HG03025 (cell line): ENCODE data around the gene COL28A1.

ENCODE experiments used
- ATAC-seq: cut with Tn5 transposase; IDR thresholded peaks from one replicate; pipeline ENCODE4 v1.9.1; 2021; ENCODE audit warnings: mild to moderate bottlenecking, moderate library complexity; ENCODE audit not compliant: unreplicated experiment, low FRiP score

COL28A1 gene

DNA sequence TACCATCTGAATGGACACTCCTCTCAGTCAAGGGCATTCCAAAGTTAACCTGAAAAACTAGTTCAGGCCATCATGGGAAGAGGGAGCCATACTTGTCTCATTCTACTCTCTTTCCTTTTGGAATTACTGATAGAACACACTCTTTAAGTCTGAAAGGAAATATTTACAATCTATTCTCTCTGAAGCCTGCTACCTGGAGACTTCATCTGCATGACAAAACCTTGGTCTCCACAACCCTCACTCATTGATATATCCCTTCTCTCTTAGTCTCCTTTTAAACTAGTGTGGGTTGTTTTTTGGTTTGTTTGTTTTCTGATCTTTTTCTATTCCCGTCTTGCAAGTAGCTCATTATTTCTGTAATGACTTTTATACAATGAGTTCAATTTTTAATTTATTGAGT lies 183.8 kb downstream of the COL28A1 start:
- ATAC-seq, result no peak

DNA sequence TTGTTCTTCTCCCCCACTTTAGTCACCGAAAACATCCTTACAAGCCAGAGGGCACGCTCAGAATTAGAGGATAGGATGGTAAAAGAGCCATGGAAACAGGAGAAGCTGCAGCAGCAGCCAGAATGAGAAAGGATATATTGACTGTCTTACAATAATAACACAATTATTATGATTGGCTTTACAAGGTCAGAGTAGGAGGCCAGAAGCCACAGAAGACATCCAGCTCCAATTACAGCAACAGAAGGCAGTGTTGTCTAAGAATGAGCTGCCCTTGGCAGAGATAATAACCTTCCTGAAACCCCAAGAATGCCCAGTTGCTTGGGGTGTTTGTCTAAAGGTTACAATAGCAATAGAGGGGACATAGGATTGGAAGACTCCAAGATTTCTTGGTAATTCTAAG lies 184.5 kb downstream of the COL28A1 start:
- ATAC-seq, result no peak

DNA sequence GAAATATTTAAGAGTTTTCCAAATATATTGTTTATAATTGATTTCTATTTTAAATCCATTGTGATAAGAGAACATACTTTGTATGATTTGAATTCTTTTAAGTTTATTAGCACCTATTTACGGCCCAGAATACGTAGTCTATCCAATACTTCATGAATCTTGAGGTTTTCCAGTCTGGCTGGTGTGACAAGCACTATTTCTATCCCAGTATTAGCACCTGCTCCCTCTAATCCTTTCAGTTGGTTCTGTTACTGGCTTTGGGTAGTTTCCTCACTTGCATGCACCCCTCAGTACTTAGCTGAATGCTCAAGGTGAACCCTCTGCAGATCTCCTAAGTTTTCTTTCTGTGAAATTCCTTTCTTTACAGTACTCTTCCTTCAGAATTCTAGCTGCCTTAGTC lies 186.5 kb downstream of the COL28A1 start:
- ATAC-seq, result no peak

DNA sequence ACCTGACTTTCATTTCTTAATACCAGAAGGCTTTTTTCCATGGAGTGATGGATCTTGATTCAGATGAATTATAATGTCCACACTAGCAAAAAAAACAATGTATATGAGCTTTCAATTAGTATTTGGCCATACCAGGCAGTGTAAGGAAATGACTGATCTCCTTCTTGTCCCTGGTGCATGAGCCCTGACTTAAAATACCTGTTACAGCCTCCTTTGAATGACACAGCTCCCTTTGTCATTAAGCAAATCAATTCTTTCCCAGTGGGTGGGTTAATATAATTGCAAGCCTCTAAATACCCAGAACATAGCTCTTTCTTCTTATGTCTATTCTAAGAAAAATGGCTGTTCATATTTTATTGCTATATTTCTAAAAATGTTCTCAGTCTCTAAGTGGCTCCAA lies 188.6 kb downstream of the COL28A1 start:
- no peak for ATAC-seq

DNA sequence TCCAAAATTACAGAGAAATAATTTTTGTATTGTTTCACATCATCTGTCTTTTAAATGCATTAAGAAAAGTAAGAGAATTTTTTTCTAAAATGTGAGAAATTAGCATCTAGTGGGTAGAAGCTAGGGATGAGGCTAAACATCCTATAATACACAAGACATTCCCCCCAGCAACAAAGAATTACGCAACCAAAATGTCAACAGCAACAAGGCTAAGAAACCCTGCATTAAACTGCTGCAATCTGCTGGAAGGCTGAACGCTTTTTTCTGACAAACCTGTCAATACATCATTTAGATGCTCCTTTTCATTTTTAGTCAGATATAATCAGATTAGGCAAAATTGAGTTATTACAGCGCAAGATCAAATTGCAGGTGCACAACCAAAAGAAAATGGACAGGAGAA lies 191.1 kb downstream of the COL28A1 start:
- ATAC-seq, result no peak

DNA sequence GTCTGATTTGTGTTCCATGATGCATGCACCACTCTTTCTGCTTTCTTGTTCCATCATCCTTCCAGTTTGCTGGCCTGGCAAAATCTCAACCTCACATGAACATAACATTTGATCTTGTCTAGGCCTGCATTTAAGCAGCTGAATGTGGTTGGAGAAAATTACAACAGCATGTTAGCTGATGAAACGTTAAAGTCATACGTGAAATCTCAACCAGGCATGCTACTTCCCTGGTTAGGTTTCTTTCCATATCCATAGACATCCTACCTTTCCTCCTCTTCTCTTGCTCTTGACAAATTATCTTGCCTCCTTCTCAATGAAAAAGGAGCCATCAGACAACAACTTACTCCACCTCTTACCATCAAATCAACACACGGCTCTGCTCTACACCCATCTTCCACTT lies 199.8 kb downstream of the COL28A1 start:
- ATAC-seq, result no peak

DNA sequence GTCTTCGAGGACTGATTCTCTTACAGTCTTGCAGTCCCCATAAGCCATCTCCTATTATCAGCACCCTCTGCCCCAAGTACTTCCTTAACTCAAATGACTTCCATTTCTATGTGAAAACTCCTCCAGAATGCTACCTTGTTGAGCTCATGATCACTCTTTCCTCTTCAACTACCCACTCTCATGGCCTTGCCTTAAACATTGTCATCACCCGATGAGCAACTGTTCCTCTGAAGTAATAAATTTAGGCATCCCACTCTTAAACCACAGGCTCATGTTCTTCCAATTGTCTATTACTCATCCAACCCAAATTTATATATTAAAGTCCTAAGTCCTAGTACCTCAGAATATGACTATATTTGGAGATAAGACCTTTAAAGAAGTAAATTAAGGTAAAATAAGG lies 200.5 kb downstream of the COL28A1 start:
- ATAC-seq, result no peak

DNA sequence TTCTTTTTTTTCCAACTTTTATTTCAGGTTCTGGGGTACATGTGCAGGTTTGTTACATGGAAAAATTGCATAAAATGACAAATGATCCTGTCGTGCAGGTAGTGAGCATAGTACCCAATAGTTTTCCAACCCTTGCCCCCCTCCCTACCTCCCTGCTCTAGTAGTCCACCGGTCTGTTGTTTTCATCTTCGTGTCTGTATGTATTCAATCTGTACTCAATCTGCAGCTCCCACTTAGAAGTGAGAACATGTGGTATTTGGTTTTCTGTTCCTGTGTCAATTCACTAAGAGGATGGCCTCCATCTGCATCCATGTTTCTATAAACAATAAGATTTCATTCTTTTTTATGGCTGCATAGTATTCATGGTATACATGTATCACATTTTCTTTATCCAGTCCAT lies 202.1 kb downstream of the COL28A1 start:
- ATAC-seq, result no peak

DNA sequence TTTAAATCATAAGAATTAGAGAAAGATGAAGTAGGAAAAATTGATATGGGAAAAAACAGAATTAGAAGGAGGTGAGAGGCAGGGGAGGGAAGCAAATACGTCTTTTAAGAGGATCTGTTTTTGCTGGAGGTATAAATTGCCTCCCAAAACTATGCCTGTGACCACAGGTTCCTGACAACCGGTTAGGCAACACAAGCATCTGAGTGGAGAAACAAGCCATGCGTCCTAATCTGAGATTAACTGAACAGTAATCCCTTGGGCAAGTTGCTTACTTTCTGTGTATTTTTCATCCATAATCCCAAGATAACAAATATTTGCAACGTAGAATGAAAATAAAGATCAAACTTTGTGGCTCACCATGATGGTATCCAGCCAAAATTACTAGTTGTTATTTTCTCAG lies 204.2 kb downstream of the COL28A1 start:
- ATAC-seq, result no peak

DNA sequence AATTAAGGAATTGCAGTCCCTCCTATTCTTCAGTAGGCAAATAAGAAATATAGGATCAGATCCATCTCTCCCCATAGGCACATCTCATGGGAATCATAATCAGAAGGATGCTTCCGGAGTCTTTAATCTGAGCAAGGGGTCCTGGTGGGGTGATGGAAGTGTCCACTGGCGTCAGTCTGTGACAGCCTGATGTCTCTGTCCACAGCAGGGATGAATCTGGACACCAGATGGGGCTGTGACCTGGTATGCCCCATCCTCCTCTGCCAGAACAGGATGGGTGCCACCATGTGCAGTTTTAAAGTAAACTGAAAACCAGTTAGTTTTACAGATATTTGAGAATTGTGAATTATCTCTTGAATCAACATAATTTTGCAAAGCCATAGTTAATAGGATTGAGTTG lies 204.7 kb downstream of the COL28A1 start:
- no peak for ATAC-seq

DNA sequence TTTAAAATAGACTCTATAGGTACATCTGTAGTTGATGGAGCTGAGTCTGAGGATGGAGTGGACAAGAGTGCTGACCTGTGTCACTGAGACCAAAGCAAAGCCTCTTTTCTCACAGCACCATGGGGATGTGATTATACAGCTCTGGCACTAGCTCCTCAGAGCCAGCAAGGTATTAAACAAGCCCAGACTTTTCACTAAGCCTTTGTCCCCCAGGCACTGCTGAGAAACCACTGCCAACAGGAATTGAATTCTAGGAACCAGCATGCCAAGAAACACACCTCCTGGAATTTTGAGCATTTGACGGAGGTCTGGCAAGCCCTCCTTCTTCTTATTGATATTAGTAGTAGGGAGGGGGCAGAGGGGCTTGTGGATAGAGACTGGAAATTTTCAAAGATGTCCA lies 206.3 kb downstream of the COL28A1 start:
- ATAC-seq, result no peak

DNA sequence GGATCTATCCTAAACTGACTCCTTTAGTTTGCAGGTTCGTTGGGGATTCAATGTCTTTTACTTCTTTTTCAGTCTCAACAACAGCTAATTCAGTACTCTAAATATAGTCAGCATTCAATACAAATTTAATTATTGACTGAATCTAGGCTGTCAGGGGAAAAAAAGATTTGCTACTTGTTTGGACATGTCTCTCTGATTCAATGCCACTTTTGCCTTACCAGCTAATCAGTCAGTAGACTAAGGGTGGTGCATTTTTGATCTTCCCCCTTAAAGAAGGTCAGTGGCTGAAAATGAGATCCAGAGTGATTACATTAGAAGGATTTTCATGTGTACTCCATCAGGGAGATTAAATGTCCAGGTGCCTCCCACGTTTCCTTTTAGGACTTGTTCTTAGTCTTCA lies 208.2 kb downstream of the COL28A1 start:
- no peak for ATAC-seq

DNA sequence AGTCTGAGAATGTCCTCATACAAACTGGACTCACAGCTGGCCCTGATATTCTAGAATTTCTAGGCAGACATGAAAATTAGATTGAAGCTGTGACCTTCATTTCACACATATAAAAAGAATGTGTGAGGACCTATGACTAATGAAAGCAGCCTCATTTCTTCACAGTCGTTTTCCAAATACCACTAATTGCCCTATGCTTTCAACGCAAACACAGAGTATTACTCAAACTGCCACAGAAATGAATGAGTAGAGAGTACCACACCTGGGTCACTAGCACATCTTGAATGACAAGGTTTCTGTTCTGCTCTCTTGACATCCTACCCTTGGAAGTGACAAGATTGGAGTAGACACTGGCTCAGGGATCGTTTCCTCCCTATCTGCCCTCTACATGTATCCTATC lies 211.0 kb downstream of the COL28A1 start:
- no peak for ATAC-seq

DNA sequence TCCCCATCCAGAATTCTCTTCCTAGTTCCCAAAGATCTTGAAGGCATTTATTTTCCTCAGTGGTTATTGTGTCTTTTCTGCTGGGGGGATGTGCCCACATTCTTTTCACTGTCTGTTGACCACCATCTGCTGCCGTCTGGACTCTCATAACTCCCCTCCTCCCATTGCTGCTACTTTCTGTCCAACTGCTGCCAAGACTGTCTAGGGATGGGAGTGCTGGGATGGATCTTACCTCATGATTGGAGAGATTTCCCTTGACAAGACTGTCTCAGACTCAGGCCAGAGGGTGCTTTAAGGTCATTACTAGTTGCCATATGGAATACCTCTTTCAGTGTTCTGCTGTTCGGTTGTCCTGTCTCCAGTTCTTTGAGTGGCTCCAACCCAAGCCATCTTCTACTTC lies 211.8 kb downstream of the COL28A1 start:
- no peak for ATAC-seq

DNA sequence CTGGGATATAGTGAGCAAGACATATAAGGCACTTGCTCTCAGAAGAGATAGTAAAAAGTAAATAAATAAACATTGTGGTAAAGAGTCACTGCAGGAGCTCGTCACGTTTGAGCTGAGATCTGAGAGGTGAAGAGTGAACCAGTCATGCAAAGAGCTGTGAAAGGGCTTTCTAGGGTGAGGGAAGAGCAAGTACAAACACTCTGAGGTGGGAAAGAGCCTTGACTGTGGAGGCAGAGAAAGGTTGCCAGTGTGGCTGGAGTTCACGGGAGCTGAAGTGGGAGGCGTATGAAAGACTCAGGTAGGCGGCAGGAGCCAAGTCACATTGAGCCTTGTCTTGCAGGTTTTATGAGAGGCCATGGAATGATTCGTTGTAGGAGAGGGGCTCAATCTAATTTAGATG lies 212.3 kb downstream of the COL28A1 start:
- no peak for ATAC-seq

DNA sequence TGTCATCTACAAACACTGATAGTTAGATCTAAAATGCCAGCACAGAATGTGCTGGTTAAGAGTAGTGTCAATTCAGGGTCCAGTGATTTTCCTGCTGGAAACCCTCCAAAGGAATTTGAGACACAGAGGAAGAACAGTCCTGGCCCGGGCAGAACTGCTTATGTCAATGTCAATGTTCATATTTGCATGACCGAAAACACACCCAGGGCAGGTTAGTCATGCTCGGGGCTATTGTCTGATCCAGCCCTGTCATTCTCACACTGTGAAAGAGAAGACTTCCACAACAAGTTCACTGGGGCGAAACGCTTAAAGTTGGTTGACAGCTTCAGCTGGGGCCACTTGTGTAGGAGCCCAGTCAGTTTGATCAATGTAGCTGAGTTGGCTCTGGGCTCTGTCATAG lies 214.0 kb downstream of the COL28A1 start:
- peak; percentile 98 for ATAC-seq

DNA sequence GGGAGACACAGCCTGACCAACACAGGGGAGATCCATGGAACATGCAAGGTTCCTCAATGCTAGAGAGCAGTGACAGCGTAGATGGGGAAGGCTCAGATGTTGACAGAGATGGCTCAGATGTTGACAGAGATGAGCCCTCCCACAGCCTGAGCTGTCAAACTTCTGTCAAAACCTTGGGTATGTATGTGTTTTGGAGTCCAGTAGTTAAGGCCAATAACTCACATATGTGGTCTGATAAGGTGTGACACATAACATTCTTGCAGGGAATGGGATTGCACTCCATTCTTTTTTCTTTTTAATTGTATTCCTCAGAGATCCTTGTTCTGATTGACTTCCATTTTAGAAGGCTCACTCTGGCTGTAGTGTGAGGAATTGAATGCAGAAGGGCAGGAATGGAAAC lies 217.1 kb downstream of the COL28A1 start:
- no peak for ATAC-seq

DNA sequence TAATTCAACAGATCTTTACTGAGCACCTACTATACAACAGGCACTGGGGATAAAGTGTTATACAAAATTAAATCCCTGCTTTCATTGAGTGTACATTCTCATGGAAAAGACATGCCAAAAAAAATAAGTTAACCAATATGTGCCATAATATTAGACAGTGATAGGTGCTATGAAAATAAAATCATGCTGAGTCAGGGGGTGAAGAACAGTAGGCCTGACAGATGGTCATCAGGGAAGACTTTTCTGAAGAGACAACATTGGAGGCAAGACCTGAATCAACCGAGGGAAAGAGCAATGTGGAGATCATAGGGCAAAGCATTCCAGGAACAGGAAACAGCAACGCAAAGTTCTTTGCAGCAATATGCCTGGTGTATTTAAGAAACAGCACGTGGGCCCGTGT lies 217.8 kb downstream of the COL28A1 start:
- ATAC-seq, result no peak

DNA sequence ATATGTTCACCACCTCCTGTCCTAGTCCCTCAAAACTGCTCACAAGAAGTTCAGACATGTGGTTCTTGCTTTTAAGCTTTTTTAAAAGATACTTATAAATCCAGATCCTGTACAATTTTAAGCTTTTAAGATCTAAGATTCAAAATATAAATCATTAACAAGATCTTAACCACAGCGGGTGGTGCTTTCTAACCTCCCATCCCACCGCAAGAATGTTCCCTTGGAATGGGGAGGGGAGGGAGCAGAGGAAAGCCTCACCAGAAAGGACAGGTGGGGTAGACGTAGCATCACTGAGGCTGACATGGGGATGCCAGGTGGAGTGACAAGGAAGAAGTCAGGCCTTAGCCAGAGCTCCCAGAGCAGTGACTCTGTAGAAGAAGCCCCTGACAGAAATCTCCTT lies 219.8 kb downstream of the COL28A1 start:
- ATAC-seq, result no peak

DNA sequence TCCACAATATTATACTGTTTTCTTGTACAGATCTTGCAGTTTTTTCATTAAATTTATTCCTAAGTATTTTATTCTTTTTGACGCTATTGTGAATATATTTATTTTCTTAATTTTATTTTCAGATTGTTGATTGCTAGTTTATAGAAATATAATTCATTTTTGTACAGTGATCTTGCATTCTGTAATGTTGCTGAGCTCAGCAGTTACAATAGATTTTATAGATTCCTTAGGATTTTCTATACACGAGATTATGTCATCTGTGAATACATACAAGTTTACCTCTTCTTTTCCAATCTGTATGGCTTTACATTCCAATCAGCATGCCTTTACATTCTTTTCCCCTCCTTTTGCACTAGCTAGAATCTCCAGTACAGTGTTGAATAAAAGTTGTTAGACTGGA lies 223.3 kb downstream of the COL28A1 start:
- no peak for ATAC-seq

DNA sequence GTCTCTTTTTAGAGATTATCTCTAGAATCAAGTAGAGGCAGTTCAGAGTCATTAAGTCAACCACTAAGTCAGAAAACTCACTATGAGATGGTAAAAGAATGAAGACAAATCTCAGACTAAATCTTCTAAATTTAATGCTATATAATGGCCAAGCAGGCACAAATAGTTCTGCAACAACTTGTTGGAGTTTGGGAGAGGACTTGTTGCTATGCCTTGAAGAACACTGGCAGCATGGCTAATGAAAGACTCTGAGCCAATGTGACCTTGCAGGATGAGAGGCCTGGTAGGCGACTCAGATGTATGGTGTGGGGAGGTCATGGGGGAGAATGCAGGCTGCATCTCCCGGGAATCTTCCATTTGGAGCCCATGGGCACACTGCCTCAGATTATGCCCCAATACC lies 224.7 kb downstream of the COL28A1 start:
- ATAC-seq, result no peak

DNA sequence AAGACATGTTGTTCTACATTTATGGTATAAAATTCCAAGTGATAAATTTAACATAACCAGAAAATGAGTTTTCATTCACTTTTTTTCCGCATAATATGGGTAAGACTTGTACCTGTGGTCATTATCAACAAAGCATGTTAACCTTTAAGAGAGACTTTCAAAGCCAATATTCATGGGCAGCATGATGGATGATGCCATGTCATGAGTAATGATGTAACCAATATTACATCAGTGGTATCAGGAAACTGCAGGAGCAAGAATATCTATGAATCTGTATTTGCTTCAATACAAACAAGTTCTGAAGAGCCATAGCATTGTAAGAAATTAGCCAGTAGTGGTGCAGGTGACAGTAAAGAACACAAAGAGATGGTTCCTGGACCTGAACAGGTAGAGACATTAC lies 226.5 kb downstream of the COL28A1 start:
- no peak for ATAC-seq
